HEK293 (cell line): ENCODE results near the gene PER1.

Experiments used
- CTCF ChIP-seq: fragments of 450-650 bp; formaldehyde crosslinking; IDR thresholded peaks from 2 replicates; pipeline ENCODE4 v1.5.1; 2016; ENCODE audit warnings: missing biosample characterization, missing genetic modification characterization
- GLIS1 ChIP-seq: fragments of 450-650 bp; formaldehyde crosslinking; IDR thresholded peaks from 2 replicates; pipeline ENCODE4 v1.5.1; 2016; ENCODE audit warnings: missing biosample characterization, missing genetic modification characterization
- KLF10 ChIP-seq: fragments of 450-650 bp; IDR thresholded peaks from 2 replicates; pipeline ENCODE4 v1.5.1; 2018; ENCODE audit warnings: missing biosample characterization, mild to moderate bottlenecking, missing genetic modification characterization
- KLF7 ChIP-seq: fragments of 450-650 bp; formaldehyde crosslinking; IDR thresholded peaks from 2 replicates; pipeline ENCODE4 v1.5.1; 2016; ENCODE audit warnings: missing biosample characterization, missing genetic modification characterization, borderline replicate concordance
- KLF8 ChIP-seq: fragments of 450-650 bp; formaldehyde crosslinking; IDR thresholded peaks from 2 replicates; pipeline ENCODE4 v1.5.1; 2016; ENCODE audit warnings: missing biosample characterization, missing genetic modification characterization
- KLF9 ChIP-seq: fragments of 450-650 bp; formaldehyde crosslinking; IDR thresholded peaks from 2 replicates; pipeline ENCODE4 v1.5.1; 2016; ENCODE audit warnings: missing biosample characterization, missing genetic modification characterization, low read depth
- WT1 ChIP-seq: fragments of 450-650 bp; formaldehyde crosslinking; IDR thresholded peaks from 2 replicates; pipeline ENCODE4 v1.5.1; 2016; ENCODE audit warnings: missing biosample characterization, missing genetic modification characterization
- ZEB2 ChIP-seq: fragments of 450-650 bp; formaldehyde crosslinking; IDR thresholded peaks from 2 replicates; pipeline ENCODE4 v1.5.1; 2016; ENCODE audit warnings: missing biosample characterization, missing genetic modification characterization
- ZFP3 ChIP-seq: fragments of 450-650 bp; formaldehyde crosslinking; IDR thresholded peaks from 2 replicates; pipeline ENCODE4 v1.5.1; 2016; ENCODE audit warnings: low read depth, missing biosample characterization, missing genetic modification characterization
- ZNF362 ChIP-seq: fragments of 450-650 bp; formaldehyde crosslinking; IDR thresholded peaks from 2 replicates; pipeline ENCODE4 v1.5.1; 2016; ENCODE audit warnings: missing biosample characterization, missing genetic modification characterization
- ZNF549 ChIP-seq: fragments of 450-650 bp; IDR thresholded peaks from 2 replicates; pipeline ENCODE4 v1.5.1; 2018; ENCODE audit warnings: missing biosample characterization, missing genetic modification characterization, mild to moderate bottlenecking, inconsistent platforms, moderate library complexity
- ZNF596 ChIP-seq: fragments of 450-650 bp; IDR thresholded peaks from 2 replicates; pipeline ENCODE4 v1.5.0; 2018; ENCODE audit warnings: missing biosample characterization, mild to moderate bottlenecking, missing genetic modification characterization, moderate library complexity
- ZNF629 ChIP-seq: fragments of 450-650 bp; formaldehyde crosslinking; IDR thresholded peaks from 2 replicates; pipeline ENCODE4 v1.5.1; 2017; ENCODE audit warnings: missing biosample characterization, missing genetic modification characterization
- TF ChIP-seq, protein P1 (sequence below): fragments of 450-650 bp; formaldehyde crosslinking; IDR thresholded peaks from 2 replicates; pipeline ENCODE4 v1.5.1; 2016; ENCODE audit warnings: missing biosample characterization, missing genetic modification characterization

GRCh38 chr17:8095361-8095760 lies 56.8 kb downstream of the PER1 start:
- TF ChIP-seq ZNF549 (tag by site-specific recombination) (no peak), CTCF (peak; percentile 62), GLIS1 (tag by site-specific recombination) (no peak), ZNF362 (tag by site-specific recombination) (no peak), ZFP3 (tag by site-specific recombination) (no peak), ZEB2 (tag by site-specific recombination) (no peak), WT1 (tag by site-specific recombination) (no peak), KLF7 (tag by site-specific recombination) (no peak), KLF8 (tag by site-specific recombination) (no peak), KLF10 (tag by site-specific recombination) (no peak), ZNF596 (tag by site-specific recombination) (no peak), ZNF629 (tag by site-specific recombination) (no peak), KLF9 (tag by site-specific recombination) (no peak)
- TF ChIP-seq, protein P1, sequence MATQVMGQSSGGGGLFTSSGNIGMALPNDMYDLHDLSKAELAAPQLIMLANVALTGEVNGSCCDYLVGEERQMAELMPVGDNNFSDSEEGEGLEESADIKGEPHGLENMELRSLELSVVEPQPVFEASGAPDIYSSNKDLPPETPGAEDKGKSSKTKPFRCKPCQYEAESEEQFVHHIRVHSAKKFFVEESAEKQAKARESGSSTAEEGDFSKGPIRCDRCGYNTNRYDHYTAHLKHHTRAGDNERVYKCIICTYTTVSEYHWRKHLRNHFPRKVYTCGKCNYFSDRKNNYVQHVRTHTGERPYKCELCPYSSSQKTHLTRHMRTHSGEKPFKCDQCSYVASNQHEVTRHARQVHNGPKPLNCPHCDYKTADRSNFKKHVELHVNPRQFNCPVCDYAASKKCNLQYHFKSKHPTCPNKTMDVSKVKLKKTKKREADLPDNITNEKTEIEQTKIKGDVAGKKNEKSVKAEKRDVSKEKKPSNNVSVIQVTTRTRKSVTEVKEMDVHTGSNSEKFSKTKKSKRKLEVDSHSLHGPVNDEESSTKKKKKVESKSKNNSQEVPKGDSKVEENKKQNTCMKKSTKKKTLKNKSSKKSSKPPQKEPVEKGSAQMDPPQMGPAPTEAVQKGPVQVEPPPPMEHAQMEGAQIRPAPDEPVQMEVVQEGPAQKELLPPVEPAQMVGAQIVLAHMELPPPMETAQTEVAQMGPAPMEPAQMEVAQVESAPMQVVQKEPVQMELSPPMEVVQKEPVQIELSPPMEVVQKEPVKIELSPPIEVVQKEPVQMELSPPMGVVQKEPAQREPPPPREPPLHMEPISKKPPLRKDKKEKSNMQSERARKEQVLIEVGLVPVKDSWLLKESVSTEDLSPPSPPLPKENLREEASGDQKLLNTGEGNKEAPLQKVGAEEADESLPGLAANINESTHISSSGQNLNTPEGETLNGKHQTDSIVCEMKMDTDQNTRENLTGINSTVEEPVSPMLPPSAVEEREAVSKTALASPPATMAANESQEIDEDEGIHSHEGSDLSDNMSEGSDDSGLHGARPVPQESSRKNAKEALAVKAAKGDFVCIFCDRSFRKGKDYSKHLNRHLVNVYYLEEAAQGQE = no peak
